Astrocyte of the spinal cord (primary cell): ENCODE results near the gene HOXC5.

Experiments
- DNase-seq: peaks from one replicate; pipeline ENCODE4 v3.0.0; 2011; ENCODE audit warnings: low read depth, low spot score
- H3K4me3 ChIP-seq: 2 replicates; pipeline ENCODE4 v1.5.1; 2011; ENCODE audit warnings: low read depth, mild to moderate bottlenecking, low read length, moderate library complexity
- CTCF ChIP-seq: IDR thresholded peaks from 2 replicates; pipeline ENCODE4 v1.5.1; 2012; ENCODE audit warnings: low read depth, mild to moderate bottlenecking, low read length, inconsistent platforms
- in situ Hi-C: cut with HindIII; loops from 2 replicates; pipeline ENCODE4 v1.10.0; 2017; ENCODE audit warnings: low sequenced_read_pairs

Gene HOXC5

GRCh38 chr12:54011665-54012532, 21.0 kb upstream of the HOXC5 start:
- no peak overlapping the region for H3K4me3 ChIP-seq
- in situ Hi-C loops, result loop anchor here (25.0 kb wide), 1 partner anchor 175 kb away; the partner anchor contains the start of gene SMUG1
- TF ChIP-seq CTCF, result no peak

GRCh38 chr12:54012631-54013409, 20.0 kb upstream of the HOXC5 start:
- in situ Hi-C loops, result loop anchor here (25.0 kb wide), 1 partner anchor 174 kb away; the partner anchor contains the start of gene SMUG1
- DNase-seq, result no peak
- TF ChIP-seq CTCF, result no peak
- H3K4me3 ChIP-seq, result no peak overlapping the region

More at GRCh38 chr12:54011665-54012532, 21.0 kb upstream of the HOXC5 start:
- DNase-seq, result no peak

DNA sequence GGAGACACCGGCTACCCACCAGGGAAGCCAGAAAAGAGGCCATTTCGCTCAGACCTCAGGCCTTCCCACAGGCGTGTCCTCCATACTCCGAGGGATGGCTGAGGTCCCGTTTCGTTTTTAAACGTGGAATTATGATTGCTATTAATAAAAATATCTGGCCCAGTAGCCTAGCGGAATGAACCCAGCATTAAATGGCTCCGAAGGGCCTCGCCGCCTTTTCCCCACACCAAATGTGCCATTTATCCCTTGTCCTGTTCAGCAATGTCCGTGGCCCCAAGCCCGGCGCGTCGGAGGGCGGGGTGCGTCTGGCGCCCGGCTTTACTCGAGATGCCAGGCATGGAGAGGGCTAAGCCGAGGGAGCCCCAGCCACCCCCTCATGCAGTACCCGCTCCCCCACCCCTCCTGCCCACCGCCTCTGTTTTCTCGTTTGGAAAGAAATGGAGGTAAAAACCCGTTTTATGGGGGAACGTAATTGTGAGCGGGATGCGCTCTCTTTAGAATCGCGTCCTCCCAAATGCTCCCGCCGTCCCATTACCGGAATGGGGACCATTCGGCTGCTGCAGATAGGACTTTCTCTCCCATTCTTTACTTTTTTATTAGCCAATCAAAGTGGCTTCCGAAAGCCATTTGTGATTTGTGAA, 18.4 kb upstream of the HOXC5 start:
- no peak for TF ChIP-seq CTCF
- no peak overlapping the region for H3K4me3 ChIP-seq
- DNase-seq, result no peak
- in situ Hi-C loops, result loop anchor here (25.0 kb wide), 1 partner anchor 173 kb away; the partner anchor contains the start of gene SMUG1

DNA sequence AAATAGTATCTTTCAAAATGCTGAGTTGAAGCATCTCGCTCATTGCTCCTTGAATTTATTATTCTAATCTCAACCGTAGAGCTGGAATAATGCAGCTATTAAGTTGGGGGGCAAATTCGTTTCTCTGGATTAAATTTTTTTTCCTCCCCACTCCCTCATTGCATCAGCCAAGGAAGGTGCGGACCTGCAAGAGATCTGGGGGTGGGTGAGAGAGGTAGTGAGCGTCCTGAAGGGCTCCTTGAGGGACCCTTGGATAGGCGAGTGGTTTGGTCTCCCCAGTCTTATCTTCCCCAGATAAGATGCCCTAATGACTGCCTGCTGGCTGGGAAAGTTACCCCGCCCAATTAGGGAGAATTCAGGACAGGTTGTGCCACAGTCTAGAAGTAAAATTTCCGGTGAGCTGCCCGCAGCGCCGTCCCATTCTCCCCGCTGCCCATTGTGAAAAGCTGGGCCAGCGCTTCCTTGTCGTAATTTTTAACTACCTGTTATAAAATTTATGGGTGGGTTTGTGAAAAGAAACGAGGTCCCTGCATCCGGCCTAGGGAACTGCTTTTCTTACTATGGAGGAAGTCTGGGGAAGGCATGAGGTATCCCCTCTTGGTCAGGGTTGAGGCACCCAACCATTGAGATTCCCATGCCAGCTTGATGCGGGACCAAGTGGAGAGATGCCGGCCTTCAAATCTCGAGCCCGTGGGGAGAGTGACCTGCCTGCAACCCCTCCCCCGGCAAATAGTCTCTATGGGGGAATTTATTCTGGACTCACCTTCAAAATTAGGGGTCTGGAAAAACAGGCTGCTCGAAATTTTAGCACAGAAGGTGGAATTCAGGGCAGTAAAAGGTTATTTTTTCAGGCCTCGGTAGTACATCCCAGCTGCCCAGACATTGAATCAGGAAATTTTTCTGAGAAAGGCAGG, 17.6 kb upstream of the HOXC5 start:
- no peak for TF ChIP-seq CTCF
- no peak overlapping the region for H3K4me3 ChIP-seq
- in situ Hi-C loops, result loop anchor here (25.0 kb wide), 1 partner anchor 172 kb away; the partner anchor contains the start of gene SMUG1
- DNase-seq, result no peak

- H3K4me3 ChIP-seq, result peak overlapping the region; percentile 64
- TF ChIP-seq CTCF, result no peak
- in situ Hi-C loops, result loop anchor here (25.0 kb wide), 1 partner anchor 171 kb away; the partner anchor contains the start of gene SMUG1
- no peak for DNase-seq
Observed at GRCh38 chr12:54016051-54016450, 16.8 kb upstream of the HOXC5 start.
